Measurements from ENCODE around the gene POLN. TPM values are rescaled to one million over a fixed set of nuclear protein-coding genes. Genes with fewer than 3 reads are reported as not detected.

Gene POLN
- polyA plus RNA-seq, 3 donors: 0.08 to 0.33 (median 0.28) TPM

DNA sequence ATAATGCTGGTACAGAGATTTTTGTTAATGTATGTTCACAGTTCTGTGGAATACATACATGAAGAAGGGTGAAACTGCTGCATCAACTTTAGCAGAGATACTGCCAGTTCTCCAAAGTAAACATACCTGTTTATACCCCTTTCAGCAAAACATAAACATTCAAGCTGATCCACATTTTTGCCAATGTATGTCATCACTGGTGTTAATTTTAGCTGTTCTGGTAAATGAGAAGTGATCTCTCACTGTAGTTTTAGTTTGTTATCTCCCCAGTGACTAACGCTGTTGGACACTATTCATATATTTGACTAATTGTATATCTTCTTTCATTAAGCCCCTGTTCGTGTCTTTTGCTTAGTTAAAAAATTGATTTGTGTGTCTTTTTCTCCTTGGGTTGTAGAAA, 82.0 kb downstream of the POLN start:
- Histone ChIP-seq H3K4me2 (replicated peaks; ENCODE audit: extremely low read depth, low read length, poor library complexity, severe bottlenecking) (no peak overlapping the region), H3K27me3 (ENCODE audit: control insufficient read depth in 2 of 2, insufficient read depth in 2 of 2, low read length in 2 of 2) (no peaks in the 10 kb centered on the region), H3K4me1 (ENCODE audit: control insufficient read depth in 1 of 2, insufficient read depth in 2 of 2, low read length in 2 of 2) (no peaks in the 10 kb centered on the region), H3K79me2 (ENCODE audit: insufficient read depth, low read length) (no peaks in the 10 kb centered on the region), H3K36me3 (replicated peaks in 1 of 2; ENCODE audit: control insufficient read depth in 1 of 2, insufficient read depth in 2 of 2, low read length in 2 of 2) (no peaks in the 10 kb centered on the region), H3K9me3 (replicated peaks in 1 of 2; ENCODE audit: control insufficient read depth in 1 of 2, insufficient read depth in 1 of 2, low read length in 2 of 2) (peaks cover 0 to 3% of the 10 kb centered on the region in 2 donors), H4K20me1 (ENCODE audit: insufficient read depth, low read length) (no peaks in the 10 kb centered on the region), H2AFZ (ENCODE audit: insufficient read depth, low read depth, low read length, poor library complexity, severe bottlenecking) (no peak overlapping the region), H3K9ac (ENCODE audit: insufficient read depth, low read length, poor library complexity, severe bottlenecking) (no peak overlapping the region), H3K27ac (ENCODE audit: low read depth in 1 of 2, low read length in 2 of 2) (no peak overlapping the region), H3K4me3 (replicated peaks in 1 of 3; ENCODE audit: low read depth in 2 of 3, low read length in 3 of 3) (no peak overlapping the region)
- Mint-ChIP-seq H3K36me3 (no peaks in the 10 kb centered on the region), H3K27ac (no peak overlapping the region), H3K4me3 (no peak overlapping the region), H3K4me1 (no peaks in the 10 kb centered on the region), H3K9me3 (peaks cover 0 to 3% (median 0%) of the 10 kb centered on the region in 7 donors), H3K27me3 (ENCODE audit: low read depth in 3 of 3) (peaks cover 0 to 2% (median 2%) of the 10 kb centered on the region in 3 donors)
- TF ChIP-seq, protein P1, sequence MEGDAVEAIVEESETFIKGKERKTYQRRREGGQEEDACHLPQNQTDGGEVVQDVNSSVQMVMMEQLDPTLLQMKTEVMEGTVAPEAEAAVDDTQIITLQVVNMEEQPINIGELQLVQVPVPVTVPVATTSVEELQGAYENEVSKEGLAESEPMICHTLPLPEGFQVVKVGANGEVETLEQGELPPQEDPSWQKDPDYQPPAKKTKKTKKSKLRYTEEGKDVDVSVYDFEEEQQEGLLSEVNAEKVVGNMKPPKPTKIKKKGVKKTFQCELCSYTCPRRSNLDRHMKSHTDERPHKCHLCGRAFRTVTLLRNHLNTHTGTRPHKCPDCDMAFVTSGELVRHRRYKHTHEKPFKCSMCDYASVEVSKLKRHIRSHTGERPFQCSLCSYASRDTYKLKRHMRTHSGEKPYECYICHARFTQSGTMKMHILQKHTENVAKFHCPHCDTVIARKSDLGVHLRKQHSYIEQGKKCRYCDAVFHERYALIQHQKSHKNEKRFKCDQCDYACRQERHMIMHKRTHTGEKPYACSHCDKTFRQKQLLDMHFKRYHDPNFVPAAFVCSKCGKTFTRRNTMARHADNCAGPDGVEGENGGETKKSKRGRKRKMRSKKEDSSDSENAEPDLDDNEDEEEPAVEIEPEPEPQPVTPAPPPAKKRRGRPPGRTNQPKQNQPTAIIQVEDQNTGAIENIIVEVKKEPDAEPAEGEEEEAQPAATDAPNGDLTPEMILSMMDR (IDR thresholded peaks at IDR 0.05): no peak
- no peak for DNase-seq
- no CpG with 5 or more reads among the region's 2 CpGs for WGBS (ENCODE audit: insufficient coverage)
- intact Hi-C loops (cut with micrococcal nuclease): no loop called here

DNA sequence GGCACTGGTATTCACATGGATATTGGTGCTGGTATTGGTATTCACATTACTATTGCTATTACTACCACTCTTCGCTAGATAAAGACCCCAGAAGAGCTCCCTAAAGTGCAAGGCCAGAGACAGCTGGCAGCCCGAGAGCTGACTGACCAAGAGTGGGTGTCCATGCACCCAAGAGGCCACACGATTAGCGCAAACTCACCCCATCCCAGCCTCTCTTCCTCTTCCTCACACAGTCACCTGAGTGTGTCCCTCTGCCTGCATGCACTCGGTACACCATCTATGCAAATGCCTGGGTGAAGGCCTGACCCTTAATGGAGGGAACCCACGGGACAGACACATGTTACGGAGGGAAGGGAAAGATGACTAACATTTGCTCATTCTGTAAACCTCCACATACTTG, 86.7 kb downstream of the POLN start:
- 95% methylated on average over 3 of the region's 7 CpGs for WGBS (ENCODE audit: insufficient coverage)
- no peaks in the 10 kb centered on the region for H3K4me1 ChIP-seq (ENCODE audit: control insufficient read depth in 1 of 2, insufficient read depth in 2 of 2, low read length in 2 of 2)
- no peaks in the 10 kb centered on the region for H3K36me3 Mint-ChIP-seq
- no peak overlapping the region for H3K4me3 ChIP-seq (replicated peaks in 1 of 3; ENCODE audit: low read depth in 2 of 3, low read length in 3 of 3)
- no peaks in the 10 kb centered on the region for H3K27me3 ChIP-seq (ENCODE audit: control insufficient read depth in 2 of 2, insufficient read depth in 2 of 2, low read length in 2 of 2)
- no peak overlapping the region for H3K27ac Mint-ChIP-seq
- H3K9me3 ChIP-seq (replicated peaks in 1 of 2; ENCODE audit: control insufficient read depth in 1 of 2, insufficient read depth in 1 of 2, low read length in 2 of 2): peaks cover 0 to 6% of the 10 kb centered on the region in 2 donors
- H3K36me3 ChIP-seq (replicated peaks in 1 of 2; ENCODE audit: control insufficient read depth in 1 of 2, insufficient read depth in 2 of 2, low read length in 2 of 2): no peaks in the 10 kb centered on the region
- no peak overlapping the region for H3K9ac ChIP-seq (ENCODE audit: insufficient read depth, low read length, poor library complexity, severe bottlenecking)
- H3K27ac ChIP-seq (ENCODE audit: low read depth in 1 of 2, low read length in 2 of 2): no peak overlapping the region
- H3K4me2 ChIP-seq (replicated peaks; ENCODE audit: extremely low read depth, low read length, poor library complexity, severe bottlenecking): no peak overlapping the region
- DNase-seq: no peak
- no peak overlapping the region for H3K4me3 Mint-ChIP-seq
- peaks cover 0 to 11% (median 5%) of the 10 kb centered on the region in 7 donors for H3K9me3 Mint-ChIP-seq
- peaks cover 1 to 13% (median 8%) of the 10 kb centered on the region in 3 donors for H3K27me3 Mint-ChIP-seq (ENCODE audit: low read depth in 3 of 3)
- no peaks in the 10 kb centered on the region for H3K4me1 Mint-ChIP-seq
- H4K20me1 ChIP-seq (ENCODE audit: insufficient read depth, low read length): no peaks in the 10 kb centered on the region
- intact Hi-C loops (cut with micrococcal nuclease): no loop called here
- TF ChIP-seq, protein P1 (IDR thresholded peaks at IDR 0.05): no peak
- H3K79me2 ChIP-seq (ENCODE audit: insufficient read depth, low read length): no peaks in the 10 kb centered on the region
- H2AFZ ChIP-seq (ENCODE audit: insufficient read depth, low read depth, low read length, poor library complexity, severe bottlenecking): no peak overlapping the region

Data from CD14-positive monocyte (primary cell).